ENCODE measurements around the gene TIMM21. TPM values are rescaled to one million over a fixed set of nuclear protein-coding genes. Genes with fewer than 3 reads are reported as not detected.

The TIMM21 gene
- total and polyA plus RNA-seq, 8 donors: 22.1 to 54.3 (median 45.9) TPM

GRCh38 chr18:74124642-74125041 lies 23.7 kb upstream of the TIMM21 start:
- no peaks in the 10 kb centered on the region for H3K9me3 ChIP-seq

DNA sequence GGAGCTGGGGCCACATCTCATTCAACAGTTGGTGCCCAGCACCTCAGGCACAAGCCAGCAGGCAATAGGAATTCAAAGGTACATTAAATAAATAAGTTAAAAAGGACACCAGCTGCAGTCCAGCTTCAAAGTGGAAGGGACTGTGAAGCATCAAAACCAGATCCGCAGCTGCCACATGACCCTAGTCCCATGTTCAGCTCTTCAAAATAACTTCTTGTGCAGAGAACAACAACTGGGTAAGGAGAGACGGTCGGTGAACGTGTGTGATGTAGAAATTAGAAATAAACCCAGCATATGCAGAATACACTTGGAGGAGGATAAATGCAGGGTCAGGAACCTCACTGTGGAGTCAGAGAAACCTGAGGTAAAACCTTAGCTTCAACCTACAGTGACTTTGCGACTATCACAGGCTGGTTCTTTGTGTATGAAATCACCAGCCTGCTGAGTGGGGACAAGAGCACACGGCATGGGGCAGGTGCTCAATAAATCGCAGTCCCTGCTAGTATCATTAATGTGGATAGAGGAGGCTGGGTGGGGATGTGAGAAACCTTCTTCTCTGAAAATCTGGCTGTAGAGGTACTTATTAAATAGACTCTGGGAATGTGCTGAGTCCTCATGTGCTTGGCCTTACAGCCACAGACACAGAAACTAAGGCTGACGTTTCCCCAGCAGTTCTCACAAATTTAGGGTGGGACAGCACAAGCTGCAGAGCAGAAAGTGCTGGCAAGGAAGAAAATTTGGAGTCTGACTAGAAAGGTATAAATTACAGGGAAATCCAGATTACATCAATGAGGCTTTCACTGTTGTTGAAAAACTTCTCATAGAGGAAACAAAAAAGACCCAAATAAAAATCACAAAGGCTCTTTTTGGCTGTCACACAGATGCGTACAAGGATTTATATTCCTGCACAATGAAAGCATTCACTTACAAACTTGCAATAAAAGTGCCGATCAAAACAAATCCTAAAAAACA lies 21.4 kb upstream of the TIMM21 start:
- no peak for TF ChIP-seq CTCF (IDR thresholded peaks at IDR 0.05)
- intact Hi-C loops (cut with DNase I): no loop called here
- Histone ChIP-seq H3K36me3 (no peaks in the 10 kb centered on the region), H3K27ac (no peak overlapping the region), H3K4me1 (no peaks in the 10 kb centered on the region), H3K4me3 (no peak overlapping the region), H3K9me3 (no peaks in the 10 kb centered on the region), H3K27me3 (no peaks in the 10 kb centered on the region)
- DNase-seq (no peak), ATAC-seq (no peak)

More at GRCh38 chr18:74124642-74125041, 23.7 kb upstream of the TIMM21 start:
- intact Hi-C loops (cut with DNase I): no loop called here
- H3K36me3 ChIP-seq: no peaks in the 10 kb centered on the region
- no peak for TF ChIP-seq CTCF (IDR thresholded peaks at IDR 0.05)
- no peak for ATAC-seq
- no peak overlapping the region for H3K27ac ChIP-seq
- no peaks in the 10 kb centered on the region for H3K4me1 ChIP-seq
- no peak for DNase-seq
- no peak overlapping the region for H3K4me3 ChIP-seq
- no peaks in the 10 kb centered on the region for H3K27me3 ChIP-seq

DNA sequence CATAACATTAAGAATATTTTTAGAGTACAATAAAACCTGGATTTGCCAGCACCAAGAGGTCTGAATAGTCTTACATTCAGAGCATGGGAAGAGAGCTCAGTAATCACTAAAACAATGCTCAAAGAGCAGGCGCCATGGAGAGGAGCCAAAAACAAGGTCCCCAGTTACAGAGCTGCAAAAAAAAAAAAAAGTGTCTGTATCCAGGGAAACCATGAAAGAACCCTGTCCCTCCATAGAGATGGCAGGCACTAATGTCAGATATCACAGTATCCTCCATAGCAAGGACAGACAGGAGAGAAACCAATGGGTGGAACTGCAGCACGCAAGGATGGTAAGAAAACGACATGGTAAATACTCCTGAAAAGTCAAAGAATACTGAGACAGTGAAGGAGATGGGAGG lies 20.2 kb upstream of the TIMM21 start:
- Histone ChIP-seq H3K27ac (no peak overlapping the region), H3K9me3 (no peaks in the 10 kb centered on the region), H3K4me3 (no peak overlapping the region), H3K27me3 (no peaks in the 10 kb centered on the region), H3K36me3 (no peaks in the 10 kb centered on the region), H3K4me1 (no peaks in the 10 kb centered on the region)
- DNase-seq (no peak), ATAC-seq (no peak)
- TF ChIP-seq CTCF (IDR thresholded peaks at IDR 0.05): no peak
- intact Hi-C loops (cut with DNase I): no loop called here

- Histone ChIP-seq H3K27ac (no peak overlapping the region), H3K36me3 (no peaks in the 10 kb centered on the region), H3K27me3 (no peaks in the 10 kb centered on the region), H3K4me1 (no peaks in the 10 kb centered on the region), H3K9me3 (no peaks in the 10 kb centered on the region), H3K4me3 (no peak overlapping the region)
- intact Hi-C loops (cut with DNase I): no loop called here
- DNase-seq (no peak), ATAC-seq (no peak)
- no peak for TF ChIP-seq CTCF (IDR thresholded peaks at IDR 0.05)
Observed at GRCh38 chr18:74131124-74131523, 17.2 kb upstream of the TIMM21 start.

GRCh38 chr18:74132201-74132600 lies 16.1 kb upstream of the TIMM21 start:
- H3K4me1 ChIP-seq: no peaks in the 10 kb centered on the region
- H3K36me3 ChIP-seq: no peaks in the 10 kb centered on the region
- TF ChIP-seq CTCF (IDR thresholded peaks at IDR 0.05): no peak
- H3K27ac ChIP-seq: no peak overlapping the region
- no peak for DNase-seq
- intact Hi-C loops (cut with DNase I): no loop called here
- no peaks in the 10 kb centered on the region for H3K9me3 ChIP-seq
- ATAC-seq: no peak
- no peaks in the 10 kb centered on the region for H3K27me3 ChIP-seq
- no peak overlapping the region for H3K4me3 ChIP-seq
